HEK293 (cell line): ENCODE data around the gene SLC47A2.

Experiments
- BCL11A ChIP-seq: fragments of 450-650 bp; formaldehyde crosslinking; IDR thresholded peaks from 2 replicates; pipeline ENCODE4 v1.5.1; 2016; ENCODE audit warnings: low read depth, missing biosample characterization, missing genetic modification characterization
- GLI2 ChIP-seq: fragments of 450-650 bp; formaldehyde crosslinking; IDR thresholded peaks from 2 replicates; pipeline ENCODE4; 2017; ENCODE audit warnings: missing biosample characterization, missing genetic modification characterization, low read depth, borderline replicate concordance
- MZF1 ChIP-seq: fragments of 450-650 bp; formaldehyde crosslinking; IDR thresholded peaks from 2 replicates; pipeline ENCODE4 v1.5.1; 2017; ENCODE audit warnings: missing biosample characterization, missing genetic modification characterization, borderline replicate concordance
- OSR2 ChIP-seq: fragments of 450-650 bp; formaldehyde crosslinking; IDR thresholded peaks from 2 replicates; pipeline ENCODE4 v1.5.1; 2016; ENCODE audit warnings: missing biosample characterization, missing genetic modification characterization
- OVOL3 ChIP-seq: fragments of 450-650 bp; formaldehyde crosslinking; IDR thresholded peaks from 2 replicates; pipeline ENCODE4 v1.5.1; 2016; ENCODE audit warnings: missing biosample characterization, missing genetic modification characterization
- REPIN1 ChIP-seq: fragments of 450-650 bp; formaldehyde crosslinking; IDR thresholded peaks from 2 replicates; pipeline ENCODE4 v1.5.1; 2017; ENCODE audit warnings: missing biosample characterization, missing genetic modification characterization, low read depth
- SETDB1 ChIP-seq: IDR thresholded peaks from one replicate; pipeline ENCODE4 v1.6.1; 2017; ENCODE audit warnings: mild to moderate bottlenecking, low read length, moderate library complexity, mixed read lengths; ENCODE audit not compliant: insufficient read length
- ZBTB1 ChIP-seq: fragments of 450-650 bp; formaldehyde crosslinking; IDR thresholded peaks from 2 replicates; pipeline ENCODE4 v1.5.1; 2016; ENCODE audit warnings: missing biosample characterization, missing genetic modification characterization
- ZNF112 ChIP-seq: fragments of 450-650 bp; formaldehyde crosslinking; IDR thresholded peaks from 2 replicates; pipeline ENCODE4 v1.5.0; 2017; ENCODE audit warnings: missing biosample characterization, missing genetic modification characterization
- ZNF292 ChIP-seq: fragments of 450-650 bp; formaldehyde crosslinking; IDR thresholded peaks from 2 replicates; pipeline ENCODE4 v1.5.1; 2016; ENCODE audit warnings: low read depth, missing biosample characterization, missing genetic modification characterization, borderline replicate concordance
- ZNF37A ChIP-seq: fragments of 450-650 bp; IDR thresholded peaks from 2 replicates; pipeline ENCODE4 v1.5.1; 2018; ENCODE audit warnings: missing biosample characterization, missing genetic modification characterization
- ZNF555 ChIP-seq: fragments of 450-650 bp; formaldehyde crosslinking; conservative IDR thresholded peaks from 2 replicates; pipeline ENCODE4 v1.5.1; 2017; ENCODE audit warnings: missing biosample characterization, mild to moderate bottlenecking, missing genetic modification characterization, inconsistent platforms
- ZNF561 ChIP-seq: fragments of 450-650 bp; IDR thresholded peaks from 2 replicates; pipeline ENCODE4 v1.5.1; 2018; ENCODE audit warnings: missing biosample characterization, missing genetic modification characterization, borderline replicate concordance
- ZNF585B ChIP-seq: fragments of 450-650 bp; formaldehyde crosslinking; IDR thresholded peaks from 2 replicates; pipeline ENCODE4 v1.5.1; 2016; ENCODE audit warnings: missing biosample characterization, missing genetic modification characterization
- ZNF664 ChIP-seq: fragments of 450-650 bp; formaldehyde crosslinking; IDR thresholded peaks from 2 replicates; pipeline ENCODE4 v1.5.1; 2016; ENCODE audit warnings: missing biosample characterization, missing genetic modification characterization
- ZNF768 ChIP-seq: fragments of 450-650 bp; formaldehyde crosslinking; IDR thresholded peaks from 2 replicates; pipeline ENCODE4 v1.5.1; 2018; ENCODE audit warnings: missing biosample characterization, mild to moderate bottlenecking, missing genetic modification characterization
- TF ChIP-seq, protein P1 (sequence below): fragments of 450-650 bp; formaldehyde crosslinking; IDR thresholded peaks from 2 replicates; pipeline ENCODE4 v1.5.1; 2016; ENCODE audit warnings: missing biosample characterization, missing genetic modification characterization
- TF ChIP-seq, protein P2 (sequence below): fragments of 450-650 bp; formaldehyde crosslinking; IDR thresholded peaks from 2 replicates; pipeline ENCODE4 v1.5.1; 2016; ENCODE audit warnings: missing biosample characterization, missing genetic modification characterization
- TF ChIP-seq, protein P3 (sequence below): fragments of 450-650 bp; formaldehyde crosslinking; IDR thresholded peaks from 2 replicates; pipeline ENCODE4 v1.5.1; 2017; ENCODE audit warnings: missing biosample characterization, missing genetic modification characterization
- TF ChIP-seq, protein P4 (sequence below): fragments of 450-650 bp; formaldehyde crosslinking; IDR thresholded peaks from 2 replicates; pipeline ENCODE4 v1.5.1; 2016; ENCODE audit warnings: missing biosample characterization, missing genetic modification characterization
- TF ChIP-seq, protein P5 (sequence below): fragments of 450-650 bp; formaldehyde crosslinking; IDR thresholded peaks from 2 replicates; pipeline ENCODE4 v1.5.1; 2016; ENCODE audit warnings: missing biosample characterization, missing genetic modification characterization, borderline replicate concordance
- TF ChIP-seq, protein P6 (sequence below): fragments of 450-650 bp; formaldehyde crosslinking; IDR thresholded peaks from 2 replicates; pipeline ENCODE4 v1.5.1; 2016; ENCODE audit warnings: missing biosample characterization, missing genetic modification characterization
- TF ChIP-seq, protein P7 (sequence below): fragments of 450-650 bp; formaldehyde crosslinking; conservative IDR thresholded peaks from 2 replicates; pipeline ENCODE4 v1.5.1; 2016; ENCODE audit warnings: low read depth, missing biosample characterization, missing genetic modification characterization

SLC47A2 gene

DNA sequence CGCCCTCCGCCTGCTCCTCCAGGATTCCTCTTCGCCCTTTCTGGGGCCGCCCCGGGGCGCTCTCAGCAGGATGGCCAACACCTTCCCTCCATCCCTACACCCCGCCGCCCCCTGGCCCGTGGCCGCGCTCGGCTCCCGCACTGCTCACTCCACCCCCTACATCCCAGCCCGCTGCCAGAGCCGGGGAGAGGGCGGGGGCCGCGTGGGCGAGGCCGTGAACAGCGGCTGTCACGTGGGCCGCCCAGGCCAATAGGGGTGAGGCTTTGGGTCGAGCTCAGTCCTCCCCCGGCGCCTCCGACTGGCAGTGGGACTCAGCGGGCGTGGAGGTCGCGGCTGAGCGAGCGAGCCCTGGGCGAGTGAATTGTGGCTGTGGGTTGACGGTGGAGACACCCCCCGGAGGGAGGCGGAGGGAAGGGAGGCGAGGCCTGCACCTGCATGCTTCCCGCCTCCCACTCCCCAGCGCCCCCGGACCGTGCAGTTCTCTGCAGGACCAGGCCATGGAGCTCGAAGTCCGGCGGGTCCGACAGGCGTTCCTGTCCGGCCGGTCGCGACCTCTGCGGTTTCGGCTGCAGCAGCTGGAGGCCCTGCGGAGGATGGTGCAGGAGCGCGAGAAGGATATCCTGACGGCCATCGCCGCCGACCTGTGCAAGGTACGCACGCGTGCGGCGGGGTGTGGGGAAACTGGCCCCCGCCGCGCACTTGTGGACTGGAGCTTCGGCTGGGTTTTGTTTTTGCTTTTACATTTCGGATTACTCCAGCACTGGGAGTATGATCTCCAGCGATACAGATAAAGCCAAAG is 67.7 kb downstream of the SLC47A2 start, which contains the start of gene ALDH3A2 (continued):
- TF ChIP-seq, protein P1, sequence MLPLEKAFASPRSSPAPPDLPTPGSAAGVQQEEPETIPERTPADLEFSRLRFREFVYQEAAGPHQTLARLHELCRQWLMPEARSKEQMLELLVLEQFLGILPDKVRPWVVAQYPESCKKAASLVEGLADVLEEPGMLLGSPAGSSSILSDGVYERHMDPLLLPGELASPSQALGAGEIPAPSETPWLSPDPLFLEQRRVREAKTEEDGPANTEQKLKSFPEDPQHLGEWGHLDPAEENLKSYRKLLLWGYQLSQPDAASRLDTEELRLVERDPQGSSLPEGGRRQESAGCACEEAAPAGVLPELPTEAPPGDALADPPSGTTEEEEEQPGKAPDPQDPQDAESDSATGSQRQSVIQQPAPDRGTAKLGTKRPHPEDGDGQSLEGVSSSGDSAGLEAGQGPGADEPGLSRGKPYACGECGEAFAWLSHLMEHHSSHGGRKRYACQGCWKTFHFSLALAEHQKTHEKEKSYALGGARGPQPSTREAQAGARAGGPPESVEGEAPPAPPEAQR (tag by site-specific recombination), result no peak
- TF ChIP-seq MZF1 (tag by site-specific recombination) (peak; percentile 44; the same call in 1 of the 2 replicates), ZNF37A (tag by site-specific recombination) (no peak), BCL11A (tag by site-specific recombination) (peak; percentile 90), OVOL3 (peak; percentile 43; the same call in 1 of the 2 replicates), ZNF768 (no peak; the same call in 1 of the 2 replicates), OSR2 (no peak), ZNF555 (tag by site-specific recombination) (no peak), SETDB1 (no peak), ZNF112 (tag by site-specific recombination) (no peak), ZNF292 (tag by site-specific recombination) (no peak), ZNF585B (tag by site-specific recombination) (no peak), GLI2 (no peak), REPIN1 (tag by site-specific recombination) (peak; percentile 82; the same call in 1 of the 2 replicates), ZNF561 (tag by site-specific recombination) (peak; percentile 64; the same call in 1 of the 2 replicates), ZNF664 (tag by site-specific recombination) (no peak), ZBTB1 (no peak)
- TF ChIP-seq, protein P2, sequence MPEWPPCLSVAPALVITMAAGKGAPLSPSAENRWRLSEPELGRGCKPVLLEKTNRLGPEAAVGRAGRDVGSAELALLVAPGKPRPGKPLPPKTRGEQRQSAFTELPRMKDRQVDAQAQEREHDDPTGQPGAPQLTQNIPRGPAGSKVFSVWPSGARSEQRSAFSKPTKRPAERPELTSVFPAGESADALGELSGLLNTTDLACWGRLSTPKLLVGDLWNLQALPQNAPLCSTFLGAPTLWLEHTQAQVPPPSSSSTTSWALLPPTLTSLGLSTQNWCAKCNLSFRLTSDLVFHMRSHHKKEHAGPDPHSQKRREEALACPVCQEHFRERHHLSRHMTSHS (tag by site-specific recombination), result no peak
- TF ChIP-seq, protein P3, sequence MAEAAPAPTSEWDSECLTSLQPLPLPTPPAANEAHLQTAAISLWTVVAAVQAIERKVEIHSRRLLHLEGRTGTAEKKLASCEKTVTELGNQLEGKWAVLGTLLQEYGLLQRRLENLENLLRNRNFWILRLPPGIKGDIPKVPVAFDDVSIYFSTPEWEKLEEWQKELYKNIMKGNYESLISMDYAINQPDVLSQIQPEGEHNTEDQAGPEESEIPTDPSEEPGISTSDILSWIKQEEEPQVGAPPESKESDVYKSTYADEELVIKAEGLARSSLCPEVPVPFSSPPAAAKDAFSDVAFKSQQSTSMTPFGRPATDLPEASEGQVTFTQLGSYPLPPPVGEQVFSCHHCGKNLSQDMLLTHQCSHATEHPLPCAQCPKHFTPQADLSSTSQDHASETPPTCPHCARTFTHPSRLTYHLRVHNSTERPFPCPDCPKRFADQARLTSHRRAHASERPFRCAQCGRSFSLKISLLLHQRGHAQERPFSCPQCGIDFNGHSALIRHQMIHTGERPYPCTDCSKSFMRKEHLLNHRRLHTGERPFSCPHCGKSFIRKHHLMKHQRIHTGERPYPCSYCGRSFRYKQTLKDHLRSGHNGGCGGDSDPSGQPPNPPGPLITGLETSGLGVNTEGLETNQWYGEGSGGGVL (tag by site-specific recombination), result peak; percentile 8
- TF ChIP-seq, protein P4, sequence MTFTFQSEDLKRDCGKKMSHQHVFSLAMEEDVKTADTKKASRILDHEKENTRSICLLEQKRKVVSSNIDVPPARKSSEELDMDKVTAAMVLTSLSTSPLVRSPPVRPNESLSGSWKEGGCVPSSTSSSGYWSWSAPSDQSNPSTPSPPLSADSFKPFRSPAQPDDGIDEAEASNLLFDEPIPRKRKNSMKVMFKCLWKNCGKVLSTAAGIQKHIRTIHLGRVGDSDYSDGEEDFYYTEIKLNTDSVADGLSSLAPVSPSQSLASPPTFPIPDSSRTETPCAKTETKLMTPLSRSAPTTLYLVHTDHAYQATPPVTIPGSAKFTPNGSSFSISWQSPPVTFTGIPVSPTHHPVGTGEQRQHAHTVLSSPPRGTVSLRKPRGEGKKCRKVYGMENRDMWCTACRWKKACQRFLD (tag by site-specific recombination), result no peak
- TF ChIP-seq, protein P5, sequence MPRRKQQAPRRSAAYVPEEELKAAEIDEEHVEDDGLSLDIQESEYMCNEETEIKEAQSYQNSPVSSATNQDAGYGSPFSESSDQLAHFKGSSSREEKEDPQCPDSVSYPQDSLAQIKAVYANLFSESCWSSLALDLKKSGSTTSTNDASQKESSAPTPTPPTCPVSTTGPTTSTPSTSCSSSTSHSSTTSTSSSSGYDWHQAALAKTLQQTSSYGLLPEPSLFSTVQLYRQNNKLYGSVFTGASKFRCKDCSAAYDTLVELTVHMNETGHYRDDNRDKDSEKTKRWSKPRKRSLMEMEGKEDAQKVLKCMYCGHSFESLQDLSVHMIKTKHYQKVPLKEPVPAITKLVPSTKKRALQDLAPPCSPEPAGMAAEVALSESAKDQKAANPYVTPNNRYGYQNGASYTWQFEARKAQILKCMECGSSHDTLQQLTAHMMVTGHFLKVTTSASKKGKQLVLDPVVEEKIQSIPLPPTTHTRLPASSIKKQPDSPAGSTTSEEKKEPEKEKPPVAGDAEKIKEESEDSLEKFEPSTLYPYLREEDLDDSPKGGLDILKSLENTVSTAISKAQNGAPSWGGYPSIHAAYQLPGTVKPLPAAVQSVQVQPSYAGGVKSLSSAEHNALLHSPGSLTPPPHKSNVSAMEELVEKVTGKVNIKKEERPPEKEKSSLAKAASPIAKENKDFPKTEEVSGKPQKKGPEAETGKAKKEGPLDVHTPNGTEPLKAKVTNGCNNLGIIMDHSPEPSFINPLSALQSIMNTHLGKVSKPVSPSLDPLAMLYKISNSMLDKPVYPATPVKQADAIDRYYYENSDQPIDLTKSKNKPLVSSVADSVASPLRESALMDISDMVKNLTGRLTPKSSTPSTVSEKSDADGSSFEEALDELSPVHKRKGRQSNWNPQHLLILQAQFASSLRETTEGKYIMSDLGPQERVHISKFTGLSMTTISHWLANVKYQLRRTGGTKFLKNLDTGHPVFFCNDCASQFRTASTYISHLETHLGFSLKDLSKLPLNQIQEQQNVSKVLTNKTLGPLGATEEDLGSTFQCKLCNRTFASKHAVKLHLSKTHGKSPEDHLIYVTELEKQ (tag by site-specific recombination), result no peak
- TF ChIP-seq, protein P6, sequence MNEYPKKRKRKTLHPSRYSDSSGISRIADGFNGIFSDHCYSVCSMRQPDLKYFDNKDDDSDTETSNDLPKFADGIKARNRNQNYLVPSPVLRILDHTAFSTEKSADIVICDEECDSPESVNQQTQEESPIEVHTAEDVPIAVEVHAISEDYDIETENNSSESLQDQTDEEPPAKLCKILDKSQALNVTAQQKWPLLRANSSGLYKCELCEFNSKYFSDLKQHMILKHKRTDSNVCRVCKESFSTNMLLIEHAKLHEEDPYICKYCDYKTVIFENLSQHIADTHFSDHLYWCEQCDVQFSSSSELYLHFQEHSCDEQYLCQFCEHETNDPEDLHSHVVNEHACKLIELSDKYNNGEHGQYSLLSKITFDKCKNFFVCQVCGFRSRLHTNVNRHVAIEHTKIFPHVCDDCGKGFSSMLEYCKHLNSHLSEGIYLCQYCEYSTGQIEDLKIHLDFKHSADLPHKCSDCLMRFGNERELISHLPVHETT (tag by site-specific recombination), result no peak
- TF ChIP-seq, protein P7, sequence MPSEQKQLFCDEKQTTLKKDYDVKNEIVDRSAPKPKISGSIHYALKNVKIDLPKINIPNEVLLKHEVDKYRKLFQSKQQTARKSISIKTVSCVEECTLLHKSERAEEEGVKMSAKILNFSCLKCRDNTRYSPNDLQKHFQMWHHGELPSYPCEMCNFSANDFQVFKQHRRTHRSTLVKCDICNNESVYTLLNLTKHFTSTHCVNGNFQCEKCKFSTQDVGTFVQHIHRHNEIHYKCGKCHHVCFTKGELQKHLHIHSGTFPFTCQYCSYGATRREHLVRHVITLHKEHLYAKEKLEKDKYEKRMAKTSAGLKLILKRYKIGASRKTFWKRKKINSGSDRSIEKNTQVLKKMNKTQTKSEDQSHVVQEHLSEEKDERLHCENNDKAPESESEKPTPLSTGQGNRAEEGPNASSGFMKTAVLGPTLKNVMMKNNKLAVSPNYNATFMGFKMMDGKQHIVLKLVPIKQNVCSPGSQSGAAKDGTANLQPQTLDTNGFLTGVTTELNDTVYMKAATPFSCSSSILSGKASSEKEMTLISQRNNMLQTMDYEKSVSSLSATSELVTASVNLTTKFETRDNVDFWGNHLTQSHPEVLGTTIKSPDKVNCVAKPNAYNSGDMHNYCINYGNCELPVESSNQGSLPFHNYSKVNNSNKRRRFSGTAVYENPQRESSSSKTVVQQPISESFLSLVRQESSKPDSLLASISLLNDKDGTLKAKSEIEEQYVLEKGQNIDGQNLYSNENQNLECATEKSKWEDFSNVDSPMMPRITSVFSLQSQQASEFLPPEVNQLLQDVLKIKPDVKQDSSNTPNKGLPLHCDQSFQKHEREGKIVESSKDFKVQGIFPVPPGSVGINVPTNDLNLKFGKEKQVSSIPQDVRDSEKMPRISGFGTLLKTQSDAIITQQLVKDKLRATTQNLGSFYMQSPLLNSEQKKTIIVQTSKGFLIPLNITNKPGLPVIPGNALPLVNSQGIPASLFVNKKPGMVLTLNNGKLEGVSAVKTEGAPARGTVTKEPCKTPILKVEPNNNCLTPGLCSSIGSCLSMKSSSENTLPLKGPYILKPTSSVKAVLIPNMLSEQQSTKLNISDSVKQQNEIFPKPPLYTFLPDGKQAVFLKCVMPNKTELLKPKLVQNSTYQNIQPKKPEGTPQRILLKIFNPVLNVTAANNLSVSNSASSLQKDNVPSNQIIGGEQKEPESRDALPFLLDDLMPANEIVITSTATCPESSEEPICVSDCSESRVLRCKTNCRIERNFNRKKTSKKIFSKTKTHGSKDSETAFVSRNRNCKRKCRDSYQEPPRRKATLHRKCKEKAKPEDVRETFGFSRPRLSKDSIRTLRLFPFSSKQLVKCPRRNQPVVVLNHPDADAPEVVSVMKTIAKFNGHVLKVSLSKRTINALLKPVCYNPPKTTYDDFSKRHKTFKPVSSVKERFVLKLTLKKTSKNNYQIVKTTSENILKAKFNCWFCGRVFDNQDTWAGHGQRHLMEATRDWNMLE, result no peak
